HG03565 (cell line): Measurements from ENCODE around the gene KRT12.

ENCODE experiments used
- ATAC-seq: cut with Tn5 transposase; IDR thresholded peaks from one replicate; pipeline ENCODE4 v1.9.1; 2021; ENCODE audit warnings: mild to moderate bottlenecking, moderate library complexity; ENCODE audit not compliant: unreplicated experiment

Gene KRT12

DNA sequence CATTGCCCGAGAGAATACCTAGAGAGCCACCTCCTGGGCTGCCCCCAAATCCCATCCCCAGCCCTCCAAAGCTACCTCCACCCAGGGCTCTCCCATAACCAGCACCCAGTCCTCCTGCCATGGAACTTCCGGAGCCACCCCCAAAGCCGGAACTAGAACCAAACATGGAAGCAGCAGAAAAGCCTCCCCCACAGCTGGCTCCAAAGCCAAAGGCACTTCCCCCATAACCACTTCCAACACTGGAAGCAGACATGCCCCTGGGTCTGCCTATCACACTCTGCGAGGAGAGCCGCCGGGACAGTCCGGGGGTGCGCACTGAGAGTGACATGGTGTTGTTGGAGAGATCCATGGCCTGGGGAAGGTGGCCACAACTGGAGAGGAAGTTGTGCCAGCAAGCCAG, at the start of gene KRT12:
Gene KRT12 (minus strand): TSS at position 386 of the 400 bp plus-strand sequence. CDS start 37 bp downstream, at position 349.
- no peak for ATAC-seq

DNA sequence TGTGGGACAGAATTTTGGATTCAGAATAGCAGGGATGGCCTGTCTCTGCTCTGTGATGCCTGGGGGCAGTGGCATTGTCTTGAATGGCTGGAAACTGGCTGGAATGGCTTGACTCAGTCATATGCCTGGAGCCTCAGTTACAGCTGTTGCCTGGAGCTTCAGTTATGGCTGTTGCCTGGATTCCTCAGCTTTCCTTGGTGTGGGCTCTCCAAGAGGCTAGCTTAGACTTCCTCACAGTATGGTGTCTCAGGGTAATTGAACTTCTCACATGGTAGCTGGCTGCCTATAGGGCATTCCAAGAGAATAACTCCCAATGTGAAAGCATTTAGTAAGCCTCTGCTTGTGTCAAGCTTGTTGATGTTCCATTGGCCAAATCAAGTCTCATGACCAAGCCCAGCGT, 49.3 kb upstream of the KRT12 start:
- ATAC-seq, result no peak

DNA sequence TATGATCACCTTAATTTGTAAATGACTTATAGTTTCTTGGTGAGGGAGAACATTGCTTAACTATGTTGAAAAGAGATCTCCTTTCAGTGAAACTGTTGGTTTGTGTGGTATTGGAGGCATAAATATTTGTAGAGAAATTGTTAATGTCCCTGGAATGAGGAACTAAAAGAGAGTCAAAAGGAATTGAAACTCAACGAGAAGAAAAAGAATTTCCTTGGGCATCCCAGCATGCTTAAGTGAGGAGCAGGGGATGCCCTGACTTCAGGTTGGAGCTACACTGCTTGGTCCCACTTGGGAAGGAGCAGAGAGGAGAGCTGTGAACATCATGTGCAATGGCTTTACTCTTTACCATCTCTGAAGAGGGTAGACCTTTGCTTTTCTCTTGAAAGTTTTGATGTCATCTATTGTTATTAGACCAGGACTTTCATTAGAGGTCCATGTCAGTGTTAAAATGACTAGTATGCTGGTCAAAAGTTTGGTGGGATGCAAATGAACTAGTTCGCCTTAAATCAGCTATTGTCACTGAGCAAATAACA, 48.8 kb upstream of the KRT12 start:
- ATAC-seq, result peak; percentile 52

DNA sequence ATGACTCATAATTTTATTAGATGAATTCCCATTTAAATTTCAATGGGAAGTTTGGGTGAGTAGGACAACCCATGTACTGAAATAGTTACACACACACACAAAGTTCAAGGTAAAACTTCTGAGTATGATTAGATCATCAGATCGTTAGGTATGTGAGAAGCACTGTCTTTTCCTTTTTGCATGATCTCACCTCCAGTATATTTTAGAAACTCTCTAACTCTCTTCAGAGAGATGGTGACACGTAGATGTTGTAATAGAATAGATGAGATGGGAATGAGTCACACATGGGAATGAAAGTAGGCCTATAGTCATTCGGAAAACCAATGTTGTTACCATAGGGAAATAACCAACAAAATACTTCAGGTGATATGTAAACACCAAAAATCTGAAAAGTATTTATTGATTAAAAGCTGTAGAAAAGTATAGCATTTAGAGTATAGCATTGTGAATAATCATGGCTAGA, 48.2 kb upstream of the KRT12 start:
- ATAC-seq, result peak; percentile 70

DNA sequence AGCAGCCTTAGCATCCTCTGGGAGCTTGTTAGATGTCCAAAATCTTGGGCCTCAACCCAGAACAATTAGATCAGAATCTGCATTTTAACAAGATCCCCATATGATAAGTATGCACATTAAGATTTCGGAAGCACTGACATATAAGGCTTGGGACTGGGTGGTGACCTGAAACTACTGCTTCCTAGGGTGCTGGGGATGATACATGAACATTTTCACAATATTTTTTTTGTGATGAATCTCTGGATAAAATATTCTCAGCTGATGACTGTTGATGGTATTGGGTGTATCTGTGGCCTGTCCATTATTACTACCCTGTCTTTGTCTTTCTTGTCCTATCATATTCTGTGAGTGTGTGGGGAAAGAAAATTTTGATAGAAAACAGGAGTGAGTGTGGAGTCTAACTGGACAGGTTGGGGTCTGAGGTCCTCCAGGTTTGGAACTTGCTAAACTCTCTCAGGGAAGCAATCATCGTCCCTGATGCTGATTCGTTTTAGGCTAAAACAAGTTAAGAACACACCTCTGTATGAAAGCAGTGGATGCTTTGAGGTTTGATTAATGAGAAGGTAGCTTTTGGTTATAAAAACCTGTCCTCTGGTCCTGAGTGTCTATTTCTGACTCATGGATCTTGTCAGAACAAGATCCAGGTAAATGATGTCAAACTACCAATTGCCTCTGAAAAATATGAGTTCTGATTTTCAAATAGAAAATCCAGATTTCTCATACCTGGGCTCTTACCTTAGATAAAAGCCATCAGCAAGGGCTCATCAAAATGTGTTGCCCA, 47.2 kb upstream of the KRT12 start:
- no peak for ATAC-seq

DNA sequence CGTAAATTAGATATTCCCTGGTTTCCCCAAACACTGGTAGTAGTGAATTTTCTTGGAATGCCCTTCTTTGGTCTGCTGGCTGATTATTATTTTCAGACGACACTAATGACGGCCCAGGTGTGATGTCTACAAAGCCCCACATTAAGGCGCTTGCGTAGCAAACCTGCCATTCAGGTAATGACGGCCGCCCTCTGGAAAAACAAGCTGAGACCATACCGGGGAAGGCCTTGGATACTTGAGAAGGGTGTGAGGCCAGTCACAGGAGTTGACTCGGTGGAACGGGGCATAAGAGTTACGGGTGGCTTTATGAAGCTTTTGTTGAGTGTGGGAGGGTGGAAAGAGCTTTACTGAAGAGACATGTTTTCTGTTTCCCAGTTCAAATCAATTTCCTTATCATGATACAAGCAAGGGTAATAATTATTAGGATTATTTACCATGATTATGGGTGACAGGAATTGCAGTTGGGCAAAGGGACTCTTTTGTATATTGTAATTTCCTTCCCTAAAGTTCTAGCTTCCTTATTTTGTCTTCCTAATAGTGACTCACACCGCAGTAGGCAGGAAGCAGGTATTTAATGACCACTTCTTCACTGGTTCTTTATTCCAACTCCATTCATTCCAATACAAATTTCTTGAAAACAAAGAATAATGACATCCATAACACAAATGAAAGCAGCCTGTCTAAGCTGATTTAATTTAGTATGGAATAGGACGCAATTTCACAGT, 45.6 kb upstream of the KRT12 start:
- ATAC-seq, result no peak

DNA sequence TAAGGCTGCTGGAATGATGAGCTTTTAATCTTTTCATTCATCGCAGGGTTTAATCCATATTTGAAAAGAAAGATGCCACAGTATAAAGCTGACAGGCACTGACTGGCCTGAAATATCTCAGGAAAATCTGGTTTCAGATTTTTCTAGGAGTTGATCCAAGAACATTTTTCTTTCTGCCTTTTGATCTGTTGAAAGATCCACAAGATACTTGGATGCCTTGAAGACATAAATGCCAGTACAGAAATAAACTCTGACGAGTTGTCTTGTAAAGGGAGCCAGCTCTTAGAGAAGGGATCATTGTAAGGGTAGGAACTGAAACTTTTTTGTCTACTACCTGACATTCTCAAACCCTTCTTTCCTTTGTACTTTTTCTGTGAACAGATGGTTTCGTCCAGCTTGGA, 43.4 kb upstream of the KRT12 start:
- no peak for ATAC-seq

DNA sequence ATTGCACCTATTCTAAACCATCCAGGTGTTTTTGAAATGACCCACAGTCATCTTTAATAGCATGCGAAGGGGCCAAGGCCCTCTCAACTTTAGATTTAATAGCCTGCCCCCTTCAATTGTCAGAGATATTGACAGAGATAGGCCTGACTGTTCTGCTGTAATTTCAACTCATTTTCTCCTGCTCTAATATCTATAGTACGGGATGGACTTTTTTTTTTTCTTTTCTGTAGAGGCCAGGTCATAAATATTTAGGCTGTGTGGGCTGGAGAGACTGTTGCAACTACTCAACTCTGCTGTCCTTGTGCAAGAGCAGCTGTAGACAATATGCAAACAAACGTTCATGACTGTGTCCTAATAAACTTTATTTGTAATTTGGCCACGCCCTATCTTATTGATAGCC, 42.7 kb upstream of the KRT12 start:
- ATAC-seq, result no peak

DNA sequence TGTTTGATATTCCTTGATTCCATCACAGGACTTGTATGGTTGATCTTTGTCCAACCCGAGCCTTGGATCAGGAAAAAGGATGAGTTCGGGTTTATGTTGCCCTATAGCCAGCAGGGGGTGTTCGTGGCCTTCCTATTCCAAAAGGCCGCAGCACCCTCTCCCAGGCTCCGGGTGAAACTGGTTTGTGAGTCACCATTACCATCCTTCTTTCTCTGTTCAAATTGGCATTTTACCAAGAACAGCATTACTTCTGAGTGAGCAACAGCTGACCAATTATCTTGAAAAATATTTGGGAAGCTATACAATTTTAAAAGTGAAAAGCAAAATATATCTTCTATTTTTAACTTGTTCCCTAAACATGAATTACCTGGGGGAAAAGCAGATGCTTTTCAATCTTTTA, 42.3 kb upstream of the KRT12 start:
- no peak for ATAC-seq

DNA sequence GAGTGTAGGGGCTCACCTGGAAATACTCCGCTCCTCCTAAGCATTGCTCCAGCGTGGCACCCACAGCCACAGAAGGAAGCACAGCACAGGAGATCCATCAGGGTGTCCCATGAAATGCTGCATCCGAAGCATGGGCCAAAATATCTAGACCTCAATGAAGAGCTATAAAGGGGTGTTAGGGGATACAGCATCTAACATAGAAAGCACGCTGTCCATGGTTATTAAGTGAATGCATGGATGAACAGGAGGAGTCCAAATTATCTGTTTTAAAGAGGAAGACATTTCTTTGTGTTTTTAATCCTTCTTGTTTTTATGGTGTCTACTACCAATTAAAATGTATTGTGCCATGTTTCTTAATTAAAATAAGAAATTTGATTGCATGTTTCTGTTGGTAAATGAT, 39.6 kb upstream of the KRT12 start:
- ATAC-seq, result no peak

DNA sequence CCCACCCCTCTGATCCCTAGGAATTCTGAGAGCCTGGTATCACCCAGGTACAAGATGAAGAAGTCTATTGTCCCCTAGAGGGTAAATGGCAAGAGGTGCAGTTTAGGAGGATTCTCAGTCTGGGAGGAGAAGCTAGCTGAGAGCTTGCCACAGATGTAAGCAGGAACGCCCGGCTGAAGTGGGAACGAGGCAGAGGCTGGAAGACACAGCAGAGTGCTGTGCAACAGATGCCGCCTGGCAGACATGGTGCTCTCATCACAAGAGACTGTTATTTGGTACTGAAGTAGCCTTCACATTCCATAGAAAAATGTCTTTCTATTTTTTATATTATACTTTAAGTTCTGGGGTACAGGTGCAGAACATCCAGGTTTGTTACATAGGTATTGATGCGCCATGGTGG, 38.3 kb upstream of the KRT12 start:
- ATAC-seq, result no peak

DNA sequence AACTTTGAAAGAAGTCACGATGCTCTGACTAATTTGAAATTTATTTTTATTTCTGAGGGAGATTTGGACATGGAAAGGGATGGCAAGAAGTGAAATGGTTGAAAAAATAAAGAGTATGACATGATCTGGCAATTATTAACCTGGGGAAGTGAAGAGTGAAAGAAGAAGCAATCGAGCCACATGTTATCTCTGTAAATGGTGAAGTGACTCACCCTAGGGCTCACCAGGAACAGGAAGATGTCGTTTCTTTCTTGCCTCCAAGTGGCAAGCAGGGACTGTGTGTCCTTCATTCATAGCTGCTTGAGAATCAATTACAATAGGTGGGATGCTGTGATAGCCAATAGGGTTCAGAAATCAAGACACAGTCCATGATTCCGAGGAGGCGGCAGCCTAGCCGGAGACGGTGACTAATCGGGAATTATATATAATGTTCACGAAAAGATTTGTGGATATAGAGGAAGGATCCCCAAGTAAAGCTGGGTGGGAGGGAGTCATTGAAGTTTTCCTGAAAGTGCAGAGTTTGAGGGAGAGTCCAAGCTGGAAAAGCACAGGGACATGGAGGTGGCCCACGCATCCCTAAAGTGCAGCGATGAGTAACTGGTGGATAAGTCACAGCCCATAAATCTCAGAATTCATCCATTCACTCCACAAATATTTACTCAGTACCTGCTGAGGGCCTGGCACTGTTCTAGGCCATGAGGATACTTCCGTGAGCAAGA, 36.3 kb upstream of the KRT12 start:
- ATAC-seq, result no peak

DNA sequence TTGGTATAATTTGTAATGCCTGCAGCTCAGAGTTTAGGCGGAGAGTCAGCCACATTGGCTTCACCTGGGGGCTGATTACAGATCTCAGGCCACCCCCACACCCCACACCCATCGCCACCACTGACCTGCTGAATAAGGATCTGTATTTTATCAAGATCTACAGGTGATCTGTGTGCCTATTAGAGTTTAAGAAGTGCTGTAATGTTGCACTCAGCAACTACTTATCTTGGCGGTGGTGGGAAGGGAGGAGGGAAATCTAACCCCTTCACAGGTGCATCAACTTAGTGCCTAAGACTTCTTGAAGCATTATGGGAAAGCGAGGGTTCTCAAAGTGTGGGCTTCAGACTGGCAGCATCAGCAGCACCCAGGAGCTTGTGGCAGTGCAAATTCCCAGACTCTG, 35.5 kb upstream of the KRT12 start:
- no peak for ATAC-seq

DNA sequence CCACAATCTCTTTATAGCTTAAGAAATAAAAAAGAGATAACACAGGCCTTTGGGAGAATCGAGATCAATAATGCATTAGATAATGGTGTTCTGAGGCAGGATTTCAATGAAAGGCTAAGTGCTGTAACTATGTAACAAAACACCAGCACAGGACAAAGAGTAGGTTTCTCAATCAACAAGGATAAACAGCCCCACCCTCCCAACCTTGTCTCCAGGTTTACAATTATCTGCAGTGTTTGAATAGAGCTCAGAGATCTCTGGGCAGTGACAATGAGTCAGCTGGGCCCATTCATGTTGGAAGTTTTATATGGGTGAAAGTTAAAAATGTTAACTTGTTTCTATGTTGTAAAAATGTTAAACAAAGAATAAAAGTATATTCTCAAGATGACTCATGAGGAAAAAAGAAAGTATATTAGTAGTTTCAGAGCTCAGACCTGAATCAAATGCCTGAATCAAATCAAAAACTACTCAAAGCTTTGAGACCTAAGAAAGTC, 35.0 kb upstream of the KRT12 start:
- no peak for ATAC-seq

DNA sequence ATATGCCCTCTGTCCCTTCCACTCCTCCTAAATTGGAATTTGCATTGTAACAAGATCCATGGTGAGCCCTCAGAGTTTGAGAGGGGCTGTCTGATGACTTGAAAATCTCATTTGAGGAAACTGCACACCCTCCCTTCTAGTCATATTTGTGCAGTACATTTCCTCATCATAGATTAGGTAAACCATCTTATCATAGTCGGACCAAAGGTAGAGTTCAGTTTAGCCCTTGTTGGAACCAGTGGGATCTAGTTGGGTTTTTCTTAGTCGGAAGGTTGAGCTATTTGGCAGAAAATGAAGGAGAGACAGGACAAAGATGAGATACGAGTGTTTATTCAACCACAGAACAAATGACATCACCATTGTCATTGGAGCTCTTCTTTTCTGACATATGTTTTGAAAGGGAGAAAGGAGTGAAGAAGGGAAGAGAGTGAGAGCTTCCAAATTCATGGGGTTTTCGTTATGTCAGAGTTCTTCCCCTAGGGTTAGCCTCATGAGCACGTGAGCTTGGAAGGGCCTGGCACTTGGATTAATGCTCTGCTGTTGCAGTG, 33.9 kb upstream of the KRT12 start:
- no peak for ATAC-seq

DNA sequence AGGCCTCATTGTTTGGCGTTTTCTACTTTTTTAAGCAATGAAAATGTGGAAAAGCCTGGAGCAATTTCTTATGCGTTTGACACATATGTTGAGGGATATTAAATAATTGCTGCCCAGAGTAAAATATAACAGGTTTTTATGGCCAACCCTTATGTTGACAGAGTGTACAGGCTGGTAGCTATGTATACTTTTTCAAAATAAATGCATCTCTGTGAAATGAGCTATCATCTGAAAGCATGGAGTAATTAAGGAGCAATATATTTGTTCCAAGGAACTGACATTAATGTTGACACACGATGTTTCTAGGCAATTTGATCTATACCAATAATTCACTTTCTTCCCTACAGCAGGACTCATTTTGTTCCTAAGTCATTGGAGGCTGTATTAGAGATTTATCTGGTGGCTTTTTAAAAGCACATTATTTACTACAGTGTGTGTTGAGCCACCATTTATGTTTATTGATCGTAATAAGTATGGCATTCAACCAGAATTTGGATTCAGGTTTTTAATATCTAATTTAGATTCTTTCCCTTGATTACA, 30.0 kb upstream of the KRT12 start:
- ATAC-seq, result no peak

DNA sequence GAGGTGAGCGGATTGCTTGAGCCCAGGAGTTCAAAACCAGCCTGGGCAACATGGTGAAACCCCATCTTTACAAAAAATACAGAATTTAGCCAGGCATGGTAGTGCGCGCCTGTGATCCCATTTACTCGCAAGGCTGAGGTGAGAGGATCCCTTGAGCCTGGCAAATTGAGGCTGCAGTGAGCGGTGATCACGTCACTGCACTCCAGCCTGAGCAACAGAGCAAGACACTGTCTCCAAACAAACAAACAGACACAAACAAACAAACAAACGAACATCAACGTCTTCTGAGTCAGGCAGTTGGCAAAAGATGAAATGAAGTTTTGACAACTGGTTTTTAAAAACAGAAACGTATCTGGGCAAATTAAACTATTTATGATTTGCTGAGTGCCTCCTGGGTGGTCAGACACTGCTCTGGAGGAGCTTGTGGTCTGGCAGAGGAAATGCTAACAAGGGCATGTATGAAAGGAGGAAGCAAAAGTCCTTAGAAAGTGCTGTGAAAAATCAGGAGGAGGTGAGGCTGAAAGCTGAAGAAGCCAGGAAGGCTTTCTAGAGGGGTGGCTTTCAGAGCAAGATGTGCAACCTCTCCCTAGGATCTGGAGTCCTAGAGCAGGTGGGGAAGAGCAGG, 28.2 kb upstream of the KRT12 start:
- ATAC-seq, result no peak

DNA sequence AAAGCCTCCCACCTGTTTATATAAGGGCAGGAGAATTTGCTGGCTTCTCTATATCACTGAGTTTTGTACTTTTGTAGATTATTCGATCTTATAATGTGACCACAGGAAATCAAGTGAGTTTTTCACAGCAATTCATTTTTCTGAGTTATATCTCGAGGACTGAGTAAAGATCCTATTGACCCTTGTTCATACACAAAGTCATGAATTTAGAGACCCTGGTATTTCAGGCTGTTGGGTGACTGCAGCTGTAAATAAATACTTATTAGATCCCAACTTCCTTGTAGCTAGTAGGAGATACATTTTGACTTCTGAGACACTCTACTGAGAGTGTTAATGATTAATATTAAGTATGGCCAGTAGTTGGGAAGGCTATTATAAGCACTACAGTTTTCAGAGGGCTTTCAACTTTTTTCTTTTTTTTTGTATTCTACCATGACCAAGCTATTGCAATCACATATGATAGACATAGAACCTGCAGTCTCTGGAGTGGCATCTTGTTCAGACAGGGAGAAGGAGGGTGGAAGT, 21.2 kb upstream of the KRT12 start:
- ATAC-seq, result no peak

DNA sequence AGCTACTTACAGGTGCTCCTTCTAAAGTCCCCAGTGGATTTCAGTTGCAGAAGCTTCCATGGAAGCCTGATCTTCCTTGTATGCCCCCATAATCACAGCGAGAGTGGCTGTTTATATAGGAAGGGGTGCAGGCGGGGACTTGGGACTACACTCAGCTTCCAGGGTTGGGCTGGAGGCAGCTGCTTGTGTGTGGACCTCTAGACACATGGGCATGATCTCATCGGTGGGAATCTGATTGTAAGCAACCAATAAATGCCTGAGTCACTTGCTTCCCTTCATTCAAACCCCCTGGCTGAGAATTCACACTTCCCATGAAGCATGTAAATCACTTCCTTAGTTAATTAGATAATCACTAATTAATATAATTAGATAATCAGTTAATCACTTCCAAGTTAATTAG, 19.1 kb upstream of the KRT12 start:
- no peak for ATAC-seq
